Activated naive CD8-positive, alpha-beta T cell (primary cell): ENCODE results near the gene PLA2G3.

Source experiments
- H3K27ac Mint-ChIP-seq: one replicate; pipeline ENCODE4 v1.8.0; 2021; ENCODE audit warnings: mixed read lengths
- H3K27me3 Mint-ChIP-seq: one replicate; pipeline ENCODE4 v1.8.0; 2021; ENCODE audit warnings: mixed read lengths
- H3K36me3 Mint-ChIP-seq: one replicate; pipeline ENCODE4 v1.8.0; 2021; ENCODE audit warnings: mixed read lengths
- H3K4me1 Mint-ChIP-seq: one replicate; pipeline ENCODE4 v1.8.0; 2021; ENCODE audit warnings: low read depth, mixed read lengths
- H3K4me3 Mint-ChIP-seq: one replicate; pipeline ENCODE4 v1.8.0; 2021; ENCODE audit warnings: mild to moderate bottlenecking, mixed read lengths
- H3K9me3 Mint-ChIP-seq: one replicate; pipeline ENCODE4 v1.8.0; 2021; ENCODE audit warnings: low read depth, mixed read lengths

The PLA2G3 gene

GRCh38 chr22:31160328-31160978 lies 20.1 kb upstream of the PLA2G3 start:
- Mint-ChIP-seq H3K9me3 (no peaks in the 10 kb centered on the region), H3K36me3 (peaks cover 4% of the 10 kb centered on the region), H3K27me3 (no peaks in the 10 kb centered on the region), H3K27ac (peak overlapping the region; percentile 97), H3K4me3 (peak overlapping the region; percentile 100), H3K4me1 (peaks cover 39% of the 10 kb centered on the region)

GRCh38 chr22:31155422-31155821 lies 15.1 kb upstream of the PLA2G3 start:
- H3K4me3 Mint-ChIP-seq = no peak overlapping the region
- no peaks in the 10 kb centered on the region for H3K9me3 Mint-ChIP-seq
- H3K4me1 Mint-ChIP-seq = peaks cover 8% of the 10 kb centered on the region

DNA sequence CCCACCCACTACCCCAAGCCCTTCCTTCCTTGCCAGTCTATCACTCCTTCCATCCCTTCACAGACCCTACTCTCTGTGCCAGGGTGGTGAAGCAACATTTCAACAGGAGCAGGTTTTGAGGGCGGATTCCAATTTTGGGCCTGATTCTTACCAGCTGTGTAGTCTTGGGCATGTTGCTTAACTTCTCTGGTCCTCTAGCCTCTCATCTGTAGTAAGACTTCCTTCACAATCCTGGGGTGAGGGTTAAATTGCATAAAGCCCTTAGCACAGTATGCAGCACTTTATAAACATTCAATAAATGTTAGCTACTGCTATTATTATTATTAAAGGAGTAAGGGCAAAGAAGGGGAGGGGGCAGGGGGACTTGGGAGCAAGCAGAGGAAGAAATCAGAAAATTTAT lies 14.7 kb upstream of the PLA2G3 start:
- Mint-ChIP-seq H3K27me3 (no peaks in the 10 kb centered on the region), H3K36me3 (no peaks in the 10 kb centered on the region), H3K4me3 (no peak overlapping the region), H3K27ac (no peak overlapping the region), H3K4me1 (peaks cover 7% of the 10 kb centered on the region), H3K9me3 (no peaks in the 10 kb centered on the region)

More at GRCh38 chr22:31155422-31155821, 15.1 kb upstream of the PLA2G3 start:
- no peak overlapping the region for H3K27ac Mint-ChIP-seq
- H3K27me3 Mint-ChIP-seq = no peaks in the 10 kb centered on the region
- H3K36me3 Mint-ChIP-seq = no peaks in the 10 kb centered on the region

GRCh38 chr22:31153357-31153756 lies 13.0 kb upstream of the PLA2G3 start:
- Mint-ChIP-seq H3K4me1 (no peaks in the 10 kb centered on the region), H3K27me3 (no peaks in the 10 kb centered on the region), H3K27ac (no peak overlapping the region), H3K36me3 (no peaks in the 10 kb centered on the region), H3K4me3 (no peak overlapping the region), H3K9me3 (no peaks in the 10 kb centered on the region)

- no peak overlapping the region for H3K27ac Mint-ChIP-seq
- peaks cover 2% of the 10 kb centered on the region for H3K36me3 Mint-ChIP-seq
- H3K4me3 Mint-ChIP-seq = no peak overlapping the region
- peaks cover 3% of the 10 kb centered on the region for H3K9me3 Mint-ChIP-seq
- H3K4me1 Mint-ChIP-seq = no peaks in the 10 kb centered on the region
- no peaks in the 10 kb centered on the region for H3K27me3 Mint-ChIP-seq
These were observed 11.6 kb upstream of the PLA2G3 start for GRCh38 chr22:31151872-31152271.

- no peak overlapping the region for H3K27ac Mint-ChIP-seq
These were observed 10.3 kb upstream of the PLA2G3 start for GRCh38 chr22:31150615-31151014.

GRCh38 chr22:31148953-31149627 lies 8.8 kb upstream of the PLA2G3 start:
- no peak overlapping the region for H3K4me3 Mint-ChIP-seq
- H3K27me3 Mint-ChIP-seq = no peaks in the 10 kb centered on the region
- H3K9me3 Mint-ChIP-seq = peaks cover 8% of the 10 kb centered on the region
- H3K27ac Mint-ChIP-seq = no peak overlapping the region
- H3K4me1 Mint-ChIP-seq = no peaks in the 10 kb centered on the region
- peaks cover 2% of the 10 kb centered on the region for H3K36me3 Mint-ChIP-seq

More at GRCh38 chr22:31150615-31151014, 10.3 kb upstream of the PLA2G3 start:
- H3K27me3 Mint-ChIP-seq = no peaks in the 10 kb centered on the region
- H3K36me3 Mint-ChIP-seq = peaks cover 2% of the 10 kb centered on the region
- H3K4me3 Mint-ChIP-seq = no peak overlapping the region
- H3K4me1 Mint-ChIP-seq = no peaks in the 10 kb centered on the region
- H3K9me3 Mint-ChIP-seq = peaks cover 3% of the 10 kb centered on the region

DNA sequence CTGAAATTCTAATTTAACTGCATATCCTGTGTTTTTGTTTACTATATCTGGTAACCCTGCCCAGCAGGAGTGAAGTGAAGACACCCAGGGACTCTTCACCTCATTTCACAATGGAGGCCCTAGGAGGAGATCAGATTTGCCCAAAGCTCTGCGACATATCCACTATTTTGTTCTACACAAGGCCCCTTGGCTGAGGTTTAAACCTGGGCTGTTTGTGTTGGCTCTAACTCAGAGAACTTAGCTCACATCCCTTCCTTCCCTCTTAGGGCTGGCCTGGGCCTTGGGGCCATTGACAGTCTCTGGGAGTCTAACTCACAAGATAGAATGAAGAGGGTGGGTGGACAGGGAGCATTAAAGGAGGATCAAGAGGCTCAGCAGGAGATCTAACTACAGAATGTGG lies 8.2 kb upstream of the PLA2G3 start:
- Mint-ChIP-seq H3K27ac (no peak overlapping the region), H3K4me3 (no peak overlapping the region), H3K4me1 (peaks cover 2% of the 10 kb centered on the region), H3K9me3 (peaks cover 8% of the 10 kb centered on the region), H3K27me3 (no peaks in the 10 kb centered on the region), H3K36me3 (peaks cover 2% of the 10 kb centered on the region)

GRCh38 chr22:31144223-31144622 lies 3.9 kb upstream of the PLA2G3 start:
- Mint-ChIP-seq H3K27me3 (no peaks in the 10 kb centered on the region), H3K9me3 (peaks cover 8% of the 10 kb centered on the region), H3K4me1 (peaks cover 2% of the 10 kb centered on the region), H3K27ac (no peak overlapping the region), H3K36me3 (peaks cover 2% of the 10 kb centered on the region), H3K4me3 (no peak overlapping the region)

GRCh38 chr22:31143537-31143936 lies 3.2 kb upstream of the PLA2G3 start:
- peaks cover 8% of the 10 kb centered on the region for H3K9me3 Mint-ChIP-seq
- no peak overlapping the region for H3K4me3 Mint-ChIP-seq
- H3K27ac Mint-ChIP-seq = no peak overlapping the region

GRCh38 chr22:31143038-31143437 lies 2.7 kb upstream of the PLA2G3 start:
- H3K27me3 Mint-ChIP-seq = no peaks in the 10 kb centered on the region
- H3K4me1 Mint-ChIP-seq = peaks cover 2% of the 10 kb centered on the region
- H3K27ac Mint-ChIP-seq = no peak overlapping the region
- H3K4me3 Mint-ChIP-seq = no peak overlapping the region
- peaks cover 2% of the 10 kb centered on the region for H3K36me3 Mint-ChIP-seq
- H3K9me3 Mint-ChIP-seq = peaks cover 8% of the 10 kb centered on the region

More at GRCh38 chr22:31143537-31143936, 3.2 kb upstream of the PLA2G3 start:
- Mint-ChIP-seq H3K36me3 (peaks cover 2% of the 10 kb centered on the region), H3K4me1 (peaks cover 2% of the 10 kb centered on the region), H3K27me3 (no peaks in the 10 kb centered on the region)

GRCh38 chr22:31142285-31142684 lies 2.0 kb upstream of the PLA2G3 start:
- no peak overlapping the region for H3K4me3 Mint-ChIP-seq
- H3K27ac Mint-ChIP-seq = no peak overlapping the region
- H3K4me1 Mint-ChIP-seq = peaks cover 2% of the 10 kb centered on the region
- peaks cover 8% of the 10 kb centered on the region for H3K9me3 Mint-ChIP-seq
- no peaks in the 10 kb centered on the region for H3K36me3 Mint-ChIP-seq
- H3K27me3 Mint-ChIP-seq = no peaks in the 10 kb centered on the region

- Mint-ChIP-seq H3K36me3 (no peaks in the 10 kb centered on the region), H3K9me3 (peaks cover 4% of the 10 kb centered on the region), H3K27ac (no peak overlapping the region), H3K4me3 (no peak overlapping the region), H3K4me1 (peaks cover 2% of the 10 kb centered on the region), H3K27me3 (no peaks in the 10 kb centered on the region)
These were observed 1.2 kb upstream of the PLA2G3 start for GRCh38 chr22:31141551-31141950.

DNA sequence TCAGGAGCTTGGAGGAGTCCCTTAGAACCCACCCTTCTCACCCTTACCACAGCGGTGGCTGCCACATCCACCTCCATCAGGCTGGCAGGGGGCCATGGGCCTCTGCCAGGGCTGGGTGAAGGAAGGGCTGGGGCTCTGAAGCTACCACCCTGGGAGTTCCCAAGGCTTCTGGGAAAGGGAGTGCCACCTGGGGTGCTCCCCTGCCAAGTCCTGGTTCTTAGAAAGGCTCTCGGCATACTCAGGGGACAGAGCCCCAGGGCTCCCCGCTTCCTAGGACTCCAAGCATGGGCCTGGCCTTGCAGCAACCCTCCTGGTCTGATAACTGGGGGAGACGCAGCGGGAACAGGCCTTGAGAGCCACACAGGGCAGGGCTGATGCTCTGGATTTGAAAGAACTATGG lies 438 bp upstream of the PLA2G3 start:
- H3K36me3 Mint-ChIP-seq = no peaks in the 10 kb centered on the region
- H3K27ac Mint-ChIP-seq = no peak overlapping the region
- H3K4me3 Mint-ChIP-seq = no peak overlapping the region
- H3K9me3 Mint-ChIP-seq = peaks cover 4% of the 10 kb centered on the region
- H3K4me1 Mint-ChIP-seq = peaks cover 2% of the 10 kb centered on the region
- no peaks in the 10 kb centered on the region for H3K27me3 Mint-ChIP-seq

- H3K36me3 Mint-ChIP-seq = no peaks in the 10 kb centered on the region
- H3K9me3 Mint-ChIP-seq = no peaks in the 10 kb centered on the region
- no peak overlapping the region for H3K4me3 Mint-ChIP-seq
- peaks cover 2% of the 10 kb centered on the region for H3K4me1 Mint-ChIP-seq
- H3K27me3 Mint-ChIP-seq = no peaks in the 10 kb centered on the region
- no peak overlapping the region for H3K27ac Mint-ChIP-seq
These were observed 1.2 kb downstream of the PLA2G3 start for GRCh38 chr22:31139066-31139465.

- no peaks in the 10 kb centered on the region for H3K36me3 Mint-ChIP-seq
- no peak overlapping the region for H3K4me3 Mint-ChIP-seq
- no peak overlapping the region for H3K27ac Mint-ChIP-seq
- no peaks in the 10 kb centered on the region for H3K27me3 Mint-ChIP-seq
- no peaks in the 10 kb centered on the region for H3K9me3 Mint-ChIP-seq
- H3K4me1 Mint-ChIP-seq = no peaks in the 10 kb centered on the region
These were observed 2.2 kb downstream of the PLA2G3 start for GRCh38 chr22:31138126-31138525.
